AG04450 (cell line): Measurements from ENCODE around the gene LAMA5. TPM values are rescaled to one million over a fixed set of nuclear protein-coding genes. Genes with fewer than 3 reads are reported as not detected.

Source experiments
- CTCF ChIA-PET: fragments of 300-600, 350-600 bp; formaldehyde crosslinking; extraction: SDS; loops from one replicate; lab custom pipeline; 2022; ENCODE audit warnings: antibody characterized with exemption, inconsistent platforms; lab: Charles Lee
- POLR2A ChIA-PET: fragments of 350-600 bp; formaldehyde crosslinking; extraction: SDS; loops from one replicate; lab custom pipeline; 2021; ENCODE audit warnings: antibody characterized with exemption, inconsistent platforms; lab: Yijun Ruan, JAX
- DNase-seq: peaks from one replicate; pipeline ENCODE4 v3.0.0-alpha.2; 2011; ENCODE audit warnings: low read depth, low spot score
- H3K27ac ChIP-seq: one replicate; pipeline ENCODE4 v1.5.1; 2012; ENCODE audit warnings: low read depth, low read length, control low read depth
- H3K27me3 ChIP-seq: one replicate; pipeline ENCODE4 v1.6.0; 2012; ENCODE audit warnings: low read length; ENCODE audit not compliant: control insufficient read depth, insufficient read depth
- H3K4me3 ChIP-seq: 2 replicates; pipeline ENCODE4 v1.5.1; 2011; ENCODE audit warnings: mild to moderate bottlenecking, low read depth, low read length, control low read depth
- H3K9me3 ChIP-seq: 2 replicates; pipeline ENCODE4 v1.5.1; 2012; ENCODE audit warnings: low read length; ENCODE audit not compliant: control insufficient read depth, insufficient read depth
- polyA plus RNA-seq: library from polyadenylated mRNA; depleted of rRNA; stranded (reverse); fragments of >200 nt; gene quantifications from 2 replicates; pipeline ENCODE4 v1.2.3, GENCODE V29; 2011
- TF ChIP-seq, protein P1 (sequence below): IDR thresholded peaks from 2 replicates; pipeline ENCODE4 v1.5.1; 2011; ENCODE audit warnings: low read depth, low read length, control low read depth, inconsistent platforms

LAMA5 gene
- polyA plus RNA-seq, 1 experiment, result 1.9 TPM

DNA sequence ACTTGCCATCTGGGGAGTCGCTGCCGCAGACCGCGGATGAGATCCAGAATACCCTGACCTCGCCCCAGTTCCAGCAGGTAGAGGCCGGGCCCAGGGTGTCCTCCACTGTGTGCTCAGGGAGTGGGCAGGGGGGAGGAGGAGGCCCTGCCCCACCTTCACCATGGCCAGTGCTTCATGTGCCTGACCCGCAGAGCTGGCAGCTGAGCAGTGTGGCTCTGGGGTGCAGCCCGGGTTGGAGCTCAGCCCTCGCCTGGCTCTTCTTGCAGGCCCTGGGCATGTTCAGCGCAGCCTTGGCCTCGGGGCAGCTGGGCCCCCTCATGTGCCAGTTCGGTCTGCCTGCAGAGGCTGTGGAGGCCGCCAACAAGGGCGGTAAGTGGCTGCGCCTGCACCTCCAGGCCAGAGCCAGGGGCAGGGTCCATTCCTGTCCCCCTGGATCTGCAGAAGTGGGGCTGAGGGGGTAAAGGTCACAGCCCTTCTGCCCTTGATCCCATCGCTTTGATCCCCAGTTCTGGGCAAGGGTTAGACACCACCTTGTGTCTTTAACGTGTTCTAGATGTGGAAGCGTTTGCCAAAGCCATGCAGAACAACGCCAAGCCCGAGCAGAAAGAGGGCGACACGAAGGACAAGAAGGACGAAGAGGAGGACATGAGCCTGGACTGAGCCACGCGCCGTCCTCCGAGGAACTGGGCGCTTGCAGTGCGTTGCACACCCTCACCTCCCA lies 58.9 kb downstream of the LAMA5 start:
- CTCF ChIA-PET, result interaction anchor here (1.8 kb wide), 1 partner anchor 67 kb away, joined by 8 read pairs; no protein-coding TSS in a partner anchor
- DNase-seq, result no peak
- no peak overlapping the region for H3K4me3 ChIP-seq
- no peaks in the 10 kb centered on the region; the same call in 1 of the 2 replicates for H3K9me3 ChIP-seq
- POLR2A ChIA-PET, result no interaction called here
- H3K27ac ChIP-seq, result no peak overlapping the region
- TF ChIP-seq, protein P1, sequence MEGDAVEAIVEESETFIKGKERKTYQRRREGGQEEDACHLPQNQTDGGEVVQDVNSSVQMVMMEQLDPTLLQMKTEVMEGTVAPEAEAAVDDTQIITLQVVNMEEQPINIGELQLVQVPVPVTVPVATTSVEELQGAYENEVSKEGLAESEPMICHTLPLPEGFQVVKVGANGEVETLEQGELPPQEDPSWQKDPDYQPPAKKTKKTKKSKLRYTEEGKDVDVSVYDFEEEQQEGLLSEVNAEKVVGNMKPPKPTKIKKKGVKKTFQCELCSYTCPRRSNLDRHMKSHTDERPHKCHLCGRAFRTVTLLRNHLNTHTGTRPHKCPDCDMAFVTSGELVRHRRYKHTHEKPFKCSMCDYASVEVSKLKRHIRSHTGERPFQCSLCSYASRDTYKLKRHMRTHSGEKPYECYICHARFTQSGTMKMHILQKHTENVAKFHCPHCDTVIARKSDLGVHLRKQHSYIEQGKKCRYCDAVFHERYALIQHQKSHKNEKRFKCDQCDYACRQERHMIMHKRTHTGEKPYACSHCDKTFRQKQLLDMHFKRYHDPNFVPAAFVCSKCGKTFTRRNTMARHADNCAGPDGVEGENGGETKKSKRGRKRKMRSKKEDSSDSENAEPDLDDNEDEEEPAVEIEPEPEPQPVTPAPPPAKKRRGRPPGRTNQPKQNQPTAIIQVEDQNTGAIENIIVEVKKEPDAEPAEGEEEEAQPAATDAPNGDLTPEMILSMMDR, result no peak
- no peaks in the 10 kb centered on the region for H3K27me3 ChIP-seq

DNA sequence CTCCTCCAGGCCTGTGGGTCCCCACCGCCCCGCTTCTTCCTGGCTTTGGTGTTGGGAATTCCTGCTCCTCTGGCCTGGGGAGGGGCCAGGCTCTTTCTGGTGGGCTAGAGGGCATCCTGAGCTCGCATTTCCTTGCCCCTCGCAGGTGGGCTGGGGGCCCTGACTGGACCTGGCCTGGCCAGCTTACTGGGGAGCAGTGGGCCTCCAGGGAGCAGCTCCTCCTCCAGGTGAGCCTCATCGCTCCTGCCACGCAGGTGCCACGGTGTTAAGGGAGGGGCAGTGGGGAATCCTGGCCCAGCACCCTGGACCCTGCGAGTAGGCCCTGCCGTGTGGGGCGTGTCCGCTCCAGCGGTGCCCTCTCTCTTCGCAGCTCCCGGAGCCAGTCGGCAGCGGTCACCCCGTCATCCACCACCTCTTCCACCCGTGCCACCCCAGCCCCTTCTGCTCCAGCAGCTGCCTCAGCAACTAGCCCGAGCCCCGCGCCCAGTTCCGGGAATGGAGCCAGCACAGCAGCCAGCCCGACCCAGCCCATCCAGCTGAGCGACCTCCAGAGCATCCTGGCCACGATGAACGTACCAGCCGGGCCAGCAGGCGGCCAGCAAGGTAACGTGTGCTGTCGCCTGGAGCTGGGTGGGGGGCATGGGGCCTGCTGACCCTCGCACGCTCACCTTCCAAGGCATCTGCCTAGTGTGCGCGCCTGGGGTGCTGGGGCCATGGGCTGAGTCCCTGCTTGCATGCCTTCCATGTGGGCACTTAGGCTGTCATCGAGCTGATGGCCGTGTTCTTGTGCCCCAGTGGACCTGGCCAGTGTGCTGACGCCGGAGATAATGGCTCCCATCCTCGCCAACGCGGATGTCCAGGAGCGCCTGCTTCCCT lies 59.6 kb downstream of the LAMA5 start:
- ChIA-PET CTCF (interaction anchor here (1.8 to 4.9 kb wide), 2 partner anchors 68 to 75 kb away, joined by 8 to 19 read pairs; no protein-coding TSS in a partner anchor), POLR2A (no interaction called here)
- no peak for DNase-seq

GRCh38 chr20:62306414-62307187 lies 60.5 kb downstream of the LAMA5 start:
- no peaks in the 10 kb centered on the region for H3K27me3 ChIP-seq
- H3K4me3 ChIP-seq, result no peak overlapping the region
- H3K9me3 ChIP-seq, result no peaks in the 10 kb centered on the region; the same call in 1 of the 2 replicates
- TF ChIP-seq, protein P1, result no peak
- CTCF ChIA-PET, result interaction anchor here (1.8 to 4.9 kb wide), 2 partner anchors 69 to 76 kb away, joined by 8 to 19 read pairs; no protein-coding TSS in a partner anchor
- no peak for DNase-seq
- POLR2A ChIA-PET, result interaction anchor here (0.9 kb wide), 1 partner anchor 69 kb away, joined by 3 read pairs; no protein-coding TSS in a partner anchor
- no peak overlapping the region for H3K27ac ChIP-seq

More for the DNA sequence above, 59.6 kb downstream of the LAMA5 start:
- Histone ChIP-seq H3K27ac (no peak overlapping the region), H3K4me3 (no peak overlapping the region), H3K27me3 (no peaks in the 10 kb centered on the region), H3K9me3 (no peaks in the 10 kb centered on the region; the same call in 1 of the 2 replicates)
- TF ChIP-seq, protein P1, result no peak

DNA sequence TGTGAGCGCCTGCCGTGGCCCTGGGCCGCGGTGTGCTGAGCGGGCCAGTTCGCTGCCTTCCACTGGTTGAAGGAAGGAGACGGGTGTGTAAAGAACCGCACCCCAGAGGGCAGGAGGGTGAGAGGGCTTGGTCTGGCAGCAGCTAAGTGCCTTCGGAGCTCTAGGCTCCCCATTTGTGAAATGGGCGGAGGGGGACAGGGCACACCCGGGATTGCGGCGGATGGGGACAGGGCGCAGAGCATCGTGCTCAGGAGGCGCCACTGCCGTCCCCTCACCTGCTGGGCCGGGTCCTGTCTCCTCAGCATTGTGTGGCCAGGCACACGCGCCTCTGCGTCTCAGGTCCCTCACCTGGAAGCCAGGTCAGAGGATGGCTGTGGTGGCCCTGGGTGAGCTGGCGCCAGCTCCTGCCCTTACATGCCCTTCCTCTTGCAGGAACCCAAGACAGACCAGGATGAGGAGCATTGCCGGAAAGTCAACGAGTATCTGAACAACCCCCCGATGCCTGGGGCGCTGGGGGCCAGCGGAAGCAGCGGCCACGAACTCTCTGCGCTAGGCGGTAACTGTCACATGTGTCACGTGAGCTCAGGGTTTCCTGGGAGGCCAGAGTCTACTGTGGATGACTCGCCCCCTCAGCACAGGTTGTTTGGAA lies 61.2 kb downstream of the LAMA5 start:
- Histone ChIP-seq H3K27me3 (no peaks in the 10 kb centered on the region), H3K4me3 (no peak overlapping the region), H3K27ac (no peak overlapping the region), H3K9me3 (no peaks in the 10 kb centered on the region; the same call in 1 of the 2 replicates)
- ChIA-PET POLR2A (interaction anchor here (0.9 kb wide), 1 partner anchor 70 kb away, joined by 3 read pairs; no protein-coding TSS in a partner anchor), CTCF (interaction anchor here (4.9 kb wide), 1 partner anchor 77 kb away, joined by 19 read pairs; no protein-coding TSS in a partner anchor)
- no peak for DNase-seq
- TF ChIP-seq, protein P1, result no peak
